Osteoblast (primary cell): ENCODE data around the gene SCN8A. TPM values are rescaled to one million over a fixed set of nuclear protein-coding genes. Genes with fewer than 3 reads are reported as not detected.

Source experiments
- DNase-seq: peaks from one replicate; pipeline ENCODE4 v3.0.0; 2011; ENCODE audit warnings: low spot score, mixed read lengths; ENCODE audit not compliant: insufficient read length; ENCODE audit errors: missing footprints
- H2AFZ ChIP-seq: 2 replicates; pipeline ENCODE4 v1.6.0; 2011; ENCODE audit warnings: mild to moderate bottlenecking, low read length
- H3K27ac ChIP-seq: 2 replicates; pipeline ENCODE4 v1.5.1; 2011; ENCODE audit warnings: mild to moderate bottlenecking, low read depth, low read length, moderate library complexity
- H3K27me3 ChIP-seq: 2 replicates; pipeline ENCODE4 v1.6.0; 2012; ENCODE audit warnings: mild to moderate bottlenecking, control low read depth, inconsistent platforms, low read length, moderate library complexity; ENCODE audit not compliant: insufficient read depth
- H3K36me3 ChIP-seq: 2 replicates; pipeline ENCODE4 v1.5.1; 2011; ENCODE audit warnings: mild to moderate bottlenecking, low read length, control low read depth, moderate library complexity; ENCODE audit not compliant: insufficient read depth
- H3K4me1 ChIP-seq: 2 replicates; pipeline ENCODE4 v1.5.1; 2011; ENCODE audit warnings: mild to moderate bottlenecking, low read length, control low read depth, moderate library complexity; ENCODE audit not compliant: insufficient read depth
- H3K4me2 ChIP-seq: 2 replicates; pipeline ENCODE4 v1.6.0; 2011; ENCODE audit warnings: mild to moderate bottlenecking, low read length; ENCODE audit not compliant: insufficient read depth
- H3K4me3 ChIP-seq: fragments of 200-600 bp; sonication (generic); 3 replicates; pipeline ENCODE4 v1.5.1; 2012; ENCODE audit warnings: mild to moderate bottlenecking, low read length, inconsistent platforms; ENCODE audit not compliant: insufficient read depth
- H3K79me2 ChIP-seq: 2 replicates; pipeline ENCODE4 v1.6.0; 2012; ENCODE audit warnings: mild to moderate bottlenecking, low read length, control low read depth, inconsistent platforms; ENCODE audit not compliant: insufficient read depth
- H3K9me3 ChIP-seq: 2 replicates; pipeline ENCODE4 v1.5.1; 2011; ENCODE audit warnings: low read depth, low read length, control low read depth
- H4K20me1 ChIP-seq: 2 replicates; pipeline ENCODE4 v1.6.0; 2012; ENCODE audit warnings: mild to moderate bottlenecking, low read length, control low read depth; ENCODE audit not compliant: insufficient read depth
- total RNA-seq: library from RNA; depleted of rRNA; stranded (reverse); fragments of >200 nt; gene quantifications from 2 replicates; pipeline ENCODE4 v1.2.3, GENCODE V29; 2012
- TF ChIP-seq, protein P1 (sequence below): IDR thresholded peaks from 2 replicates; pipeline ENCODE4 v1.5.1; 2011; ENCODE audit warnings: mild to moderate bottlenecking, low read depth, low read length, moderate library complexity; ENCODE audit errors: extremely low read depth

The SCN8A gene
- total RNA-seq, 1 donor: 26.4 TPM

DNA sequence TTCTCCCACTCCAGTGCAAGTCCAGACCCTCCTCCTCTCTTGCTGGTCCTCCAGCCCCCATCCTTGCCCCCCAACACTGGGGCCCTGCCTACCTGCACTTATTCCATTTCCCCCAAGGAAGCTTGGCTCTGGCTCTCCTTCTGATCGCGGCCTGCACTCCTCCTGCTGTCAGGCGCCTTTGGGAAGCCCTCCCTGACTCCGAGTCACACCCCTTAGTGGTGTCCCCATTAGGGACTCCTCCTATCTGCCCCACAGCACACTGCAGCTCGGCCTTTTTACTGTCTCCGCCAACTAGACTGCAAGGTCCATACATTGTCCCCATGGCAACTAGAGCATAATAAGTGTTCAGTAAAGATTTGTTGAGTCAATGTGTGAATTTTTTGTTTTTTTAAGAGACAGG lies 224.5 kb downstream of the SCN8A start:
- Histone ChIP-seq H3K4me1 (peaks cover 37% of the 10 kb centered on the region), H2AFZ (no peak overlapping the region), H3K4me2 (no peak overlapping the region), H3K27ac (no peak overlapping the region), H3K4me3 (no peak overlapping the region), H3K79me2 (no peaks in the 10 kb centered on the region), H3K27me3 (no peaks in the 10 kb centered on the region), H4K20me1 (no peaks in the 10 kb centered on the region), H3K9me3 (no peaks in the 10 kb centered on the region), H3K36me3 (no peaks in the 10 kb centered on the region)
- peak; percentile 80 for DNase-seq
- TF ChIP-seq, protein P1, sequence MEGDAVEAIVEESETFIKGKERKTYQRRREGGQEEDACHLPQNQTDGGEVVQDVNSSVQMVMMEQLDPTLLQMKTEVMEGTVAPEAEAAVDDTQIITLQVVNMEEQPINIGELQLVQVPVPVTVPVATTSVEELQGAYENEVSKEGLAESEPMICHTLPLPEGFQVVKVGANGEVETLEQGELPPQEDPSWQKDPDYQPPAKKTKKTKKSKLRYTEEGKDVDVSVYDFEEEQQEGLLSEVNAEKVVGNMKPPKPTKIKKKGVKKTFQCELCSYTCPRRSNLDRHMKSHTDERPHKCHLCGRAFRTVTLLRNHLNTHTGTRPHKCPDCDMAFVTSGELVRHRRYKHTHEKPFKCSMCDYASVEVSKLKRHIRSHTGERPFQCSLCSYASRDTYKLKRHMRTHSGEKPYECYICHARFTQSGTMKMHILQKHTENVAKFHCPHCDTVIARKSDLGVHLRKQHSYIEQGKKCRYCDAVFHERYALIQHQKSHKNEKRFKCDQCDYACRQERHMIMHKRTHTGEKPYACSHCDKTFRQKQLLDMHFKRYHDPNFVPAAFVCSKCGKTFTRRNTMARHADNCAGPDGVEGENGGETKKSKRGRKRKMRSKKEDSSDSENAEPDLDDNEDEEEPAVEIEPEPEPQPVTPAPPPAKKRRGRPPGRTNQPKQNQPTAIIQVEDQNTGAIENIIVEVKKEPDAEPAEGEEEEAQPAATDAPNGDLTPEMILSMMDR: no peak

DNA sequence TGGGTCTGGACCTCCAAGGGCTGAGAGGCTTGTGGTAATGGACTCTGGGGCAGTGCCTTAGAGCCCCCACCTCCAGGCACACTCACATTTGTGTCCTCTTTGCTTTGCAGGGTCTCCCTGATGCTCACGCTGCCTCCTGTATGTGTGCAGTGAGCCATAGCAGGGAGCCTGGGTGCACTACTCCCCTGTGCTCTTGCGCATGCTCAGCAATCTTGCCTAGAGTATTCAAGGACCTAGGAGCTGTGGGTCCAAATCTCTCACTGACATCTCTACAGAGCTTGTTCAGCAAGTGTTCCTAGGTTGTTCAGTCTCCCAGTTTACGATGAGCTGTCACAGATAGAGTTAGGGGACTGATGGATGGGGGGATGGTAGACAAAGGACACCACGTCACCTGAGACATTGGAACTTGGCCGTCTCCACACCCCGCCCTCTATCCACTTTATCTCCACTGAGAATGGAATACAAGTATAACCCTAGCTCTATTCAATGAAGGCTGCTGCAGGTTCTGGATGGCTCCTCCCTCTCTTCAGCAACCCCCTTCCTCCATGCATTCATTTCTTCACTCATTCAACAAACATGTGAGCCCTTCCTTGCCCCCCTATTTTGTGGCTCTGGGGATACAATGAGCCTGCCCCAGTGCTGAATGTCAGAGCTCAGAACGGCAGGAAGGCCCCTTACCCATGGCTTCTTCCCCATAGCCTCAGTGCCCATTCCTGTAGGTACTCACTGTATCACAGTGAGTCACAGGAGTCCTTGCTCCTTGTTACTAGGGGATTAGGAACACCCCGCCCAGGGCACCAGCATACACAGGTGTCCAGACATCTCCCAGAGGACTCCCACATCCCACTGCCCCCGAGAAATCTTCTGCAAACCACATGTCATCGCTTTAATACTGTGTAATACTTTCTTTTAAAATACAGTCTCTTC lies 226.3 kb downstream of the SCN8A start:
- Histone ChIP-seq H3K36me3 (no peaks in the 10 kb centered on the region), H3K4me2 (peak overlapping the region; percentile 39), H3K9me3 (no peaks in the 10 kb centered on the region), H3K4me3 (no peak overlapping the region), H3K27ac (no peak overlapping the region), H3K4me1 (peaks cover 37% of the 10 kb centered on the region), H4K20me1 (no peaks in the 10 kb centered on the region), H3K79me2 (no peaks in the 10 kb centered on the region), H3K27me3 (no peaks in the 10 kb centered on the region), H2AFZ (no peak overlapping the region)
- DNase-seq: peak; percentile 72
- TF ChIP-seq, protein P1: no peak

DNA sequence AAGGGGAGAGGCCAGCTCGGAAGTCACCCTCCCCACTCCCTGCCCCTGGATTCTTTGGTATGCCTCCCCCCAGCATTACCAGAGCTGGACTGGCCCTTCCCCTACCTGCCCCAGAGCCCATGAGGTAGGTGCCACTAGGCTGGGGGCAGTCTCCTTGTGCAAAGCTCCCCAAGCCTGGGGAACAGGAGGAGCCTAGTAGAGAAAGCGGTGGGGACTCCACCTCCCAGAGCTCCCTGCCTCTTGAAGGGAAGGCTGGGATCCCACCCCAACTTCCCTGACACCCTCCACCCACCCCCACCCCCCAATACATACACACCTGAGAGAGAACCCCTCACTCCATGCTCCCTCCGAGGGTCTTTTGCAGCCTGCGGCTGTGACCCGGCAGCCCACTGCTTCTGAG lies 227.1 kb downstream of the SCN8A start:
- H3K4me1 ChIP-seq: peaks cover 37% of the 10 kb centered on the region
- no peaks in the 10 kb centered on the region for H3K27me3 ChIP-seq
- H3K79me2 ChIP-seq: no peaks in the 10 kb centered on the region
- no peak overlapping the region for H3K4me3 ChIP-seq
- no peaks in the 10 kb centered on the region for H4K20me1 ChIP-seq
- no peak overlapping the region for H2AFZ ChIP-seq
- H3K9me3 ChIP-seq: no peaks in the 10 kb centered on the region
- H3K27ac ChIP-seq: no peak overlapping the region
- TF ChIP-seq, protein P1: no peak
- H3K36me3 ChIP-seq: no peaks in the 10 kb centered on the region
- peak; percentile 73 for DNase-seq
- H3K4me2 ChIP-seq: peak overlapping the region; percentile 39

DNA sequence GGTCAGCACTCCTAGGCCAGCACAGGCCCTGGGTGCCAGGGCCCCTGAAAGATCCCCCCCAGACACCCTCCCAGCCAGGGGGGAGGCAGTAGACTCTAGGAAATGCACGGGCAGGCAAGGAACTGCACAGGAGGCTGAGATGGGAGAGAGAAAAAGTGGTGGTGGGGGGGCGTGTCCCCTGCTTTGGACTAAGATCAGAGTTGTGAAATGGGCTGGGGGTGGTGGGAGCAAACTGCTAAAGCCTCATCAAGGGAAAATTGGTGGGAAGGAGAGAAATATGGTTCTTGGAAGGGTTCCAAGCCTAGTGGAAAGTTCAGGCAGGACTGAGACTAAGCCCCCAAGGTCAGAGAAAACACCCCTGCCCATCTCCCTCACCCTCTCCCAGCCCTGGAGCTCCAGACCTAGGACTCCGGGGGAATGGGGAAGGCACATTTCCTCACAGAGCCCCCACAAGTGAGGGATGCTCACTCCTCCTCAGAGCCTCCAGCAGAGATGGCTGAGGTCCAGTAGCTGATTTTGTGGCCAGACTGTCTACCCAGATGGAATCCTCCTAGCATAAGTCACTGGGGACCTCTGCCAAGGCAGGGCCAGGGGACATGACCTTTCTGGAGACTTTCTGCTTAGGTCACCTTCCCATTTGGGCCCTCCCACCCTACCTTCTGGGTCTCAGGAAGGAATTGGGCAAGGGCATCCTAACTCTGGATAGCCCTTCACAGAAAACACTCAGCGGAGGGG lies 227.7 kb downstream of the SCN8A start:
- H3K4me1 ChIP-seq: peaks cover 36% of the 10 kb centered on the region
- peak overlapping the region; percentile 35 for H3K4me3 ChIP-seq

More for the DNA sequence above, 227.7 kb downstream of the SCN8A start:
- Histone ChIP-seq H3K4me2 (peak overlapping the region; percentile 75), H2AFZ (no peak overlapping the region), H3K79me2 (no peaks in the 10 kb centered on the region), H3K27ac (peak overlapping the region; percentile 69), H3K27me3 (no peaks in the 10 kb centered on the region), H3K36me3 (no peaks in the 10 kb centered on the region), H4K20me1 (peaks cover 2% of the 10 kb centered on the region), H3K9me3 (no peaks in the 10 kb centered on the region)
- peak; percentile 98 for DNase-seq
- TF ChIP-seq, protein P1: no peak
